ENCODE results near the gene SCAMP4.

SCAMP4 gene

DNA sequence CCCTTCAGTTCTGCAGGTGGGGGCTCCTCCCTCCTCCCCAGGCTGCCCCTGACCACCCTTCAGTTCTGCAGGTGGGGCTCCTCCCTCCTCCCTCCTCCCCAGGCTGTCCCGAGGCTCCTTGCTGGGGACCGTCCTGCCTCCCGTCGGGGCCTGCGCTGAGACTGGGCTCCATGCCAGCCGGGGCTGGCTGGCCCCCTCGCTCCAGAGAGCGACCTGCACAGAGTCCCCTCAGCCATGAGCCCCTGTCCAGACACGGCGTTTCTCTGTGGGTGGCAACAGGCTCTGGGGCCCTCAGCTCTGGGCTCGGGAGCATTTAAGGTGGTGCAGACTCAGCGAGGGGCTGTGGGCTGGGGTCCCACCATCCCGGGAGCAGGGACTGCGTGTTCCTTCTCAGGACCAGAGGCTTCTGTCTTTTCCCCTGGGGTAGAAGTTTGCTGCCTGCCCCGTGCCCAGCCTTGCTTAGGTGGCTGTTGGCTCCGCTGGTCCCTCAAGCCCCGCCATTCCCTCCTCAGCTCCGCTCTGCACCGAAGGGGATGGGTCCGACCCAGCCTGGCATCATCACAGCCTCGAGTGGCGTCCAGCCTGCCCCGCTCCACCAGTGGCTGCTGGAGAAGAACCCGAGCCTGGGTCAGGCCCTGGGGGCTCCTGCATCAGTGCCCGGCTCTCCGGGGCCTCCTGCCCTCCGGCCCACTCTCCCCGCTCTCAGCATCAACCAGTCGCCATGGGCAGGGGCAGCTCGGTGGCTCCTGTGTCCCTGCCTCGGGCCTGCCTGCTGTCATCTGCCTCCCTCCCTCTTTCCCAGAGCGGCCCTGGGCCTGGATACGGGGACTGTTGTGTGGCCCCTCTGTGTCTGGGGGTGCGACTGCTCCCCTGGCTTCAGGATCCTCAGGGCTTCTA, 63.3 kb downstream of the SCAMP4 start:
- no peak for DNase-seq

DNA sequence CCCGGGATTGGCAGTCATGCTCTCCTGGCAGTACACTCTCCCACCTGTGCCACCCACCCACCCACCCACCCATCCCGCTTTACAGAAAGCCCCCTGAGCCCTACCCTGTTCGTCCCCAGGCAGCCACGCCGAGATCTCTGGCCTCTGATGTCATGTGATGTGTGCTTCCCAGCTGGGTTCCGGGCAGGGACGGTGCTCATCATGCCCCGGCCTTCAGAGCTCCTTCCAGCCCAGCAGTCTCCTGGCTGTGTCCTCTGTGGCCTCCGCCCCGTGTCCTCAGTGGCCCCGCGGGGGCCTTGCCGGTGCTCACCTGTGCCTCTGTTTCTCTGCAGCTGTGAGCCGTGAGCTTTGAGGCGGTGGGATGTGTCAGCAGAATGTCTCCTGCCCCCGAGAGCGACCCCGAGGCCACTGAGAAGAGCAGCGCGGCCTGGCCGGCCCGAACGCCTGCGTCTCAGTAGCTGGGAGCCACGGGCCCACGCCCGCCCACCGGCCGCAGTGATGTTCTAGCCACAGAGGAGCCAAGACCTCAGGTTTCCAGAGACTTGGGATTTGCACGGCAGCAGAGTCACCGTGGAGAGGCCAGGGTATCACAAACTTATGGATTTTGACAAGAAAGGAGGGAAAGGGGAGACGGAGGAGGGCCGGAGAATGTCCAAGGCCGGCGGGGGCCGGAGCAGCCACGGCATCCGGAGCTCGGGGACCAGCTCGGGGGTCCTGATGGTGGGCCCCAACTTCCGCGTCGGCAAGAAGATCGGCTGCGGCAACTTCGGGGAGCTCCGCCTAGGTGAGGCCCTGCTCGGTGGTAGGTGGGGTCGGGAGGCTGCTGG, 64.2 kb downstream of the SCAMP4 start:
- no peak for DNase-seq

GRCh38 chr19:1970003-1970805, 65.0 kb downstream of the SCAMP4 start:
- no peak for DNase-seq

DNA sequence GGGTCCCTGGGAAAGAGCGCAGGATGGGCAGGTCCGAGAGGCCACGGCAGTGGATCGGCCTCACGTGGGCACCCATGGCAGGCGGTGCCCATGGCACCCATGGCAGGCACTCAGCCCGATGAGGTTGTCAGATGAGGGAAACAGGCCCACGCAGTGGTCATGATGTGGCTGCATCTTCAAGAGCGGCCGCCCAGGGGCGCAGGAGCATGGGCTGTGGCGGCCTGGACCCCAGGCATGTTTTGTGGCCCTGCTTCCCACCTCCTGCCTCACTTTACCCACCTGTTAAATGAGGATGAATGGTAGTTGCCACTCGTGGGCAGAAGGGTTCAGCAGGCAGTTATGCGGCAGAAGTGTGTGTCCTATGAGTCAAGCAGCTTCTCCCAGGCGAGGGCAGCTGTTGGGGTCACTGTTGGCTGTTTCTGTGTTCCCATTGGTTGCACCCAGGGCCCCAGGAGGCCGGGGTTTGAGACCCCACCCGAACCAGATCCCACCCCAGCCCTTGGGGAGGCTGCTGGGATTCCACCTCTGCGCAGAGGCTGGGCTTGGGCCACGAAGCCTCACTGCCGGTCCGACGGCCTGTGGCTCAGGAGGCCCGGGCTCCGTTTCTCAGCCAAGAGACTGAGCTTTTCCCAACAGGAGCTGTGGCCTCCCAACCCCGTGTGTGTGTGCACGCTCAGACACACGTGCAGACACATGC, 65.8 kb downstream of the SCAMP4 start:
- DNase-seq: no peak

GRCh38 chr19:1974381-1975161, 69.4 kb downstream of the SCAMP4 start:
- DNase-seq: no peak

GRCh38 chr19:1975162-1975480, 69.9 kb downstream of the SCAMP4 start:
- DNase-seq: no peak
